Measurements from ENCODE around the gene EHBP1L1. TPM values are rescaled to one million over a fixed set of nuclear protein-coding genes. Genes with fewer than 3 reads are reported as not detected.

EHBP1L1 gene
- total RNA-seq, 1 experiment from 2014 or later = 8.7 TPM

DNA sequence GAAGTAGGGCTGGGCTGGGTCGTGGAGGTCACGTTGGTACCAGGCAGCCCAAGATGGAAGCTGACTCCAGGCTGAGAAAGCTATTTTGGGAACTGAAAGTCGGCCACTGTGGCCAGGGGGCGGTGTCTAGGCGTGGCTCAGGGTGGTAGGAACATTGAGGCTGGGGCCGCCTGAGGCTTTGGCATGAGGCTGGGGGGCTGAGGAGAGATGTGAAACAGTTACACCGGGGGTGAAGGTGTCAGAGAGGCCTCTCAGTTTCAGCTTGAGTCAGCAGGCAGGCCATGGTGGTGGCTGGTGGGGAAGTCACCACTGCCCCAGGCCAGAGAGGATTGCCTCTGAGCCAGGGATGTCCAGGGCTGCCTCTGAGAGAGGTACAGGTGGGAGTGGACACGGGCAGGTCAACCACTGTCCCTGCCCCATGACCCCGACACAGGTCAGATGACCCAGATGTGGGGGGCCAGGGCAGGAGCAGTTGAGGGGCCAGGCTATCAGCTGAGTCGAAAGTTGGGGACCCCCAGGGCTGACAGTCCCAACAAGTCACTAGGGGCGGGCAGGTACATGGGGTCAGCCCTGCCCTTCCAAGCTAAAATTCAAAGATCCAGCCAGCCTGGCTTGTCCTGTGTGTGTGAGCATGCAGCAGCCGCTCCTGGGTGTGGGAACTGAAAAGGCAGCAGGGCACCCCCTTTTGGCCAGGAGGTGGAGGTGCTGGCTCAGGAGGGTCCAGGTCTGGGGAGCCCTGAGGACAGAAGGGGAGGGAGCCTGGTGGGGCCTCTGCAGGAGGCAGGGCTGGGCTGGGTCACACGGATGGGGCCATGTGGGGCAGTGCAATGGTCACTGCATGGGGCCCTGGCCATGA lies 12.6 kb downstream of the EHBP1L1 start:
- DNase-seq (ENCODE audit: low spot score) = peak; percentile 51
- in situ Hi-C loops (cut with HindIII; ENCODE audit: low sequenced_read_pairs) = no loop called here

DNA sequence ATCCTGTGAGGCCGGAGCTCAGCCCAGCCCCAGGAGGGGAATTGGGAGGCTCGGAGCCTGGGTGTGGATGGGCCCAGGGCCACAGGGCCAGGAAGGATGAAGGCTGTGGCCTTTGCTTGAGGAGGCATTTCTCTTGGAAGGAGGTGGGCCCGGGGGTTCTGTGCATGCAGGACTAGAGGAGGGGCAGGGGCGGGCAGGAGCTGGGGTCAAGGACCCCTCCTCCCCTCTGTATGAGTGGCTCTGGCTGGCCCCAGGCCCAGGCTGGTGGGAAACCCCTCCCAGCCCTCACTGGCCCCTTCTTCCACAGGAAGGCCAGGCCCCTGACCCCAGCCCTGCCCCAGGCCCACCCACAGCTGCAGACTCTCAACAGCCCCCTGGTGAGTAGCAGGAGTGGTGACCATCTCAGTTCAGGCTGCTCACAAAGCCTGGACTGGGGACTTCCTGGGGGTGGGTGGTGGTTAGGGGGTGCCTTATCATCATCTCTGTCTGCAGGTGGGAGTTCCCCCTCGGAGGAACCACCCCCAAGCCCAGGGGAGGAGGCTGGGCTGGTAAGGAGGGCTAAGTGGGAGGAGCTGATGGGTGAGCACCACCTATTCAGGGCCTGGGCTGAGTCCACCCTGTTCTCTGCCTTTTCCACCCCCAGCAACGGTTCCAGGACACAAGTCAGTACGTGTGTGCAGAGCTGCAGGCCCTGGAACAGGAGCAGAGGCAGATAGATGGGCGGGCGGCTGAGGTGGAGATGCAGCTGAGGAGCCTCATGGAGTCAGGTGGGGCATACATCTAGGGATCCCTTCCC lies 13.8 kb downstream of the EHBP1L1 start:
- no peak for DNase-seq (ENCODE audit: low spot score)
- in situ Hi-C loops (cut with HindIII; ENCODE audit: low sequenced_read_pairs) = no loop called here

DNA sequence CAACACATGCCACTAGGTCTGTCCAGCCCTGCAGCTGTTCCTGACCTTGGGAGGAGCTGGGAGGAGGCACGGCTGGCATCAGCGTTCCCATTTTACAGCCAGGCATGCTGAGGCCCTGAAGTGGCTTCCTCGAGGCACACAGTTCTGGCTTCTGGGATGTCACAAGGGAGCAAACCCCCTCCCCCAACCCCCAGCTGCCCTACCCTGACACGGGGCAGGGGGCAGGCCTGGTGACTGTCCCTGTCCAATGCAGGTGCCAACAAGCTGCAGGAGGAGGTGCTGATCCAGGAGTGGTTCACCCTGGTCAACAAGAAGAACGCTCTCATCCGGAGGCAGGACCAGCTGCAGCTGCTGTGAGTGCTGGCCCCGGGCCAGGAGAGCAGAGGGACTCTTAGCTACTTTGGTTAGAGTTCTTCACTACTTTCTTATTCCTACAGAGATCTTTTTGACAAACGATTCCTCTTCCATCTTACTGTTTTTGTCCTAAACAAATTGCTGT lies 14.4 kb downstream of the EHBP1L1 start:
- in situ Hi-C loops (cut with HindIII; ENCODE audit: low sequenced_read_pairs) = no loop called here
- no peak for DNase-seq (ENCODE audit: low spot score)

DNA sequence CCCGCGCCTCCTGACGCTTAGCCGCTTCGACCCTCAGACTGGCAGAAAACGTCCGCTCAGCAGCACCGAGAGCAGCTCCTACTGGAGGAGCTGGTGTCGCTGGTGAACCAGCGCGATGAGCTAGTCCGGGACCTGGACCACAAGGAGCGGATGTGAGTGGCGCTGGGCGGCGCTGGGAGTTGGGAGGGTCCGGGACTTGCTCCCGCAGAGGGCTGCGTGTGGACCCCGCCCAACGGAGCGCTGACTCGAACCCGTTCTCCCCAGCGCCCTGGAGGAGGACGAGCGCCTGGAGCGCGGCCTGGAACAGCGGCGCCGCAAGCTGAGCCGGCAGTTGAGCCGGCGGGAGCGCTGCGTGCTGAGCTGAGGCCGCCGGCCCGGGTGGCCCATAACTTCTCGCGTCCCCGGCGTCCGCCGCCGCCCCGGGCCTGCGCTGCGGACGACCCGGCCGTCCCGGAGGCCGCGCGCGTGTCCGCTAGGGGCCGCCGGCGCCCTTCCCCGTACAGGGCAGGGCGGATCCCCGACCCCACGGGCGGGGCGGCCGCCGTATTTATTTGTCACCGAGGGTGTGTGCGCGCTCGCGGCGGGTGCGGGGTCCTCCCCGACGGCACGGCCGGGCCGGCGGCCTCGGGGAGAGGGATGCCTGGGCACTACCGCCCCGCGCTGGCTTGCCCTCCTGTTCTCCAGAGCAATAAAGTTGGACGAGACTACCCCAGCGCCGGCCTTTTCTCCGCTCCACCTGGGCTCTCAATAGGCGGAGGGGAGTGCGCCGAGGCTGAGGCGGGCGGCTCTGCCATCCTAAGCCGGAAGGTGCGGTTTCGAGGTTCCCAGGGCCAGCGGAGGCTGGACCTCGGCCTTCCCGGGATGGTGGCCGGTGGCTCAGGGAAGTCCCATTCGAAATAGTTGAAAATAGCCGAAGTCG lies 16.3 kb downstream of the EHBP1L1 start:
- DNase-seq (ENCODE audit: low spot score) = no peak
- in situ Hi-C loops (cut with HindIII; ENCODE audit: low sequenced_read_pairs) = no loop called here

DNA sequence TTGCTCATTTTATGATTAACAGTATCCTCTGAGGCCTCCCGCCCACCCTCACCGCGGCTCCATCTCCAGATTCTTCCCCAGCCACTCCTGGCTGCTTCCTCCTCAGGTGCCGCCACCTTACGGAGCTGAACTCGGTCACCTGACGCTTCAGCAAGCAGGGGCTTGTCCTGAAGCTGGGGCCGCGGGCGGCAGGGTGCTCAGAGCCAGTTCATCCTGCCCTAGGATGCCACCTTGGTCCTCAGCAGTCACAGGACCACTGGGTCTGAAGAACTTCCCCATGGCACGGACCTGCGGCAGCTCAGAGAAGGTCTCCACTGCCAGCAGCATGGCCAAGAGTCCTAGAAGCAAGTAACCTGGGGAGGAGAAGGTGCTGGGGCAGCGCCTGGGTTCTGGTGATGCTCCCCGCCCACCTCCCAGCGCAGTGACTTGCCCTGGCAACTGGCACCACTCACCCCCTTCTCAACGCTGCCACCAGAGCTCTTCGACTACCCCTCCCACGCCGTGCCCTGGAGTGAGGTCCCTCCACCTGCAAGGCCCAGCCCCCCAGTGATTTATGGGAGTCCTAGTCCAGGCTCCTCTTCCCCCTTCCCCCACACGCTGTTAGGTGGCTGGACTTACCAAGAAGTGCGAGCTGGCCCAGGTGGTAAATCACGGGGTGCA lies 17.1 kb downstream of the EHBP1L1 start:
- in situ Hi-C loops (cut with HindIII; ENCODE audit: low sequenced_read_pairs) = no loop called here
- DNase-seq (ENCODE audit: low spot score) = no peak

DNA sequence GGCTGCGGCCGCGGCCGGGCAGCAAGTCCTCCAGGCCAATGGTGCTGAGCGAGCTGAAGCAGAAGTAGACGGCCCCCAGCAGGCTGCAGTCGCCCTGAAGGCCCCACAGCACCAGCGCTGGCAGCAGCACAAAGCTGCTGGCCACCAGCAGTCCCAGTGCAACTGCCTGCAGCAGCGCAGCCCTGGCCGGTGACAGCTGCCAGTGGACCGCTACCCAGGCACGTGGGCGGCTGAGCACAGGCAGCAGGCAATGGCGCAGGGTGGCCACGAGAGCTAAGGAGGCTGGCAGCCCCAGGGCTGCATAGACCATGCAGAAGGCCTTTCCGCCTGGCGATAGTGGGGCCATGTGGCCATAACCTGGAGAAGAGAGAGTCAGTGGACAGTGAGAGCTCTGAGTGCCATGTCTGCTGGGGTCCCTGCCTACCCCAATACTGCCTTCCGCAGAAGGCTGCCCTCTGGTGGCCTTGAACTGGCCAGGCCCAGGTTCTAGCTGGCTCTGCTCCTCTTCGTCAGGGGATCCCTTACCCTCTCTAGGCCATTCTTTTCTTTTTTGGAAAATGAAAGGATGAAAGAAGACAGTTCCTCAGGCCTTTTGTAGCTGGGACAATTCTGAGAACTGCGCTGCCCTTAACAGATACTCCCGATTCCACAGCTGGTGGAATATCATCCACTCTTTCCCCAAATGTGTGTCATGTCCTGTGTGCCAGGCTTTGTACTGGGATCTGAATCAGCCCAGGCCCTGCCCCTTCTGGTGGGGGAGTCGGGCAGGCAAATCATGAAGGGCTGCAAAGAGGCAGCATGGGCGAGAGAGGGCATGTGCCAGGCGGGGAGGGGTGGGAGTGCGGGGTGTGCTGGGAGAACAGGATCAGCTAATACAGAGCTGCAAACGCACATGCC lies 17.9 kb downstream of the EHBP1L1 start:
- peak; percentile 58 for DNase-seq (ENCODE audit: low spot score)
- in situ Hi-C loops (cut with HindIII; ENCODE audit: low sequenced_read_pairs) = no loop called here

DNA sequence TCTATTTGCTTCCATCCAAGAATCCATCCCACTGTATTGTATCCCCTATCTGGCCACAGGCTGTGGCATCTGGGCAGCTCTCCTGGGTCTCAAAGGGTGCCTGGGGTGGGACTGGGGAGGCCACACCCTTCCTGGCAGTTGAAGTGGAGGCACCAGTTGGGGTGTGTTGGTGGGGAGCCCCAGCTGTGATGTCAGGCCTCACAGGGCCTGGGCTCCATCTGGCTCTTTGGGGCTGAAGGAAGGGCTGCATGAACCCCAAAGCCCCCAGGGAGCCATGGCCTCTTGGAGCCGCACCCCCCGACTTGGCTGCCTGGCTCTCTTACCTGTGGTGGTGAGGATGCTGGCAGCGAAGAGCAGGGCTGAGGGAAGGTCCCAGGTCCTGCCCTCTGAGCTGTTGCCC lies 19.3 kb downstream of the EHBP1L1 start:
- in situ Hi-C loops (cut with HindIII; ENCODE audit: low sequenced_read_pairs) = no loop called here
- no peak for DNase-seq (ENCODE audit: low spot score)

DNA sequence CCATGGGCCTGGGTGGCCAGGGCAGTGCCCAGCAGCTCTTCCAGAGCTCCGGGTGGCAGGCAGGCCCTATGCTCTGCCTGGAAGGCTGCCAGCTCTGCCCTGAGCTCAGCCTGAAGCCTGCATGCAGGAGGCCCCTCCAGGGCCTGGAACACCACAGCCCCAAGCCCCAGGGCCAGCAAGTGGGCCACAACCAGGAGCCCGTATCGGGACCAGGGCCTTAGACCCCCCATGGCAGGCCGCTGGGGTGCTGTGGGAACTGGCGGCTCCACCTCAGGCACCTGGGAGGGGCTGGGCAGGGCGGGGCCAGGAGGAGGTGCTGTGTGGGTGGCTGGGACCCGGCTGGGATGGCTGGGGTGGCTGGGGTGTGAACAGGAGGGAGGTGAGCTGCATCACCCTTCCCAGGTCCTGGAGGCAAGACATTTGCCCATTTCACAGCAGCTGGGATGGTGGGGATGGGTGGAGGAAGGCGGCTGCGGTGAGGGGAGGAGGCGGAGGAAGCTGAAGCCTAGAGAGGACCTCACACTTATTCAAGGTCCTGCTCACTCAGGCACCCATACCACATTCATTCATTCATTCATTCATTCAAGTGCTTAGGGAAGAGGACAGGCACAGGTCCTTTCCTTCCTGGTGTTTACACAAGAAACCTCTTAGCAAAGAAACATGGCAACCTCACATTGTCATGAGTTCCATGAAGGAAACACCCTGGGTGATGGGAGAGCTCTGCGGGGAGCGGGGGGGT lies 19.9 kb downstream of the EHBP1L1 start, which contains the start of gene KCNK7:
Gene KCNK7, minus strand, starts transcription at position 258 of the 739 bp plus-strand sequence. Its CDS starts 28 bp downstream, at position 230.
- no peak for DNase-seq (ENCODE audit: low spot score)
- in situ Hi-C loops (cut with HindIII; ENCODE audit: low sequenced_read_pairs) = no loop called here

DNA sequence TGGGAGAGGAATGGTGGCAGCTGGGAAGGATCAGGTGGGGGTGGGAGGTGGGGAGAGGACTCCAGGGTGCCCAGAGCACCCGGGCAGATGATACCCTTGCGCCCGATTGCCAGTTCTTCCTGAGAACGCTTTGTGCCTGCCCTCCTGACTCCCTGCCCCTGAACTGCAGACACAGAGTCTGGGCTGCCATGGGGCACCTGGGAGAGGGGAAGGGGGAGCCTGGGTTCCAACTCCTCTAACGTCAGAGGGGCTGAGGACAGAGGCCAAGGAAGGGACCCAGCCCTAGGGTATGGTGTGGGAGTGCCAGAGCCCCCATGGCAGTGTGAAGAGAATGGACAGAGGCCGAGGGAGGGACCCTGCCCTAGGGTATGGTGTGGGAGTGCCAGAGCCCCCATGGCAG lies 20.7 kb downstream of the EHBP1L1 start:
- no peak for DNase-seq (ENCODE audit: low spot score)
- in situ Hi-C loops (cut with HindIII; ENCODE audit: low sequenced_read_pairs) = no loop called here

DNA sequence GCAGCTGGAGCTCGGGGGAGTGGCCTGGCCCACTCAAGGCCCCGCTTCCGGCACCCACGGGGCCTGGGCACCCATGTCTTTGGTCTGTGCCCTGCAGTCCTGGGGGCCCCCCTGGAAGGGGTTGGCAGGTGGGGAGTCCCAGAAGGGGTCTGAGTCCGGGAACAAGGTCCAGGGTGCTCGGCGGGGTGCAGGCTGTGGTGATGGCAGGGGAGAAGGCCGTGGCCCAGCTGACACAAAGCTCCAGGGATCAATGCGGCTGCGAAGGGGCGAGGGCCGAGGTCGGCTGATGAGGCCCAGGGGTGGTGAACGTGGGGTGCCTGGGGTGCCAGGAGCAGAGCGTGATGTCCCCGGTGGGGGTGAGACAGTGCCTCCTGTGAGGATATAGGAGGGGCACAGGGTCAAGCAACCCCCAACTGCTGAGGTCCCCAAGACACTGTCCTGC lies 22.4 kb downstream of the EHBP1L1 start:
- in situ Hi-C loops (cut with HindIII; ENCODE audit: low sequenced_read_pairs) = no loop called here
- no peak for DNase-seq (ENCODE audit: low spot score)

DNA sequence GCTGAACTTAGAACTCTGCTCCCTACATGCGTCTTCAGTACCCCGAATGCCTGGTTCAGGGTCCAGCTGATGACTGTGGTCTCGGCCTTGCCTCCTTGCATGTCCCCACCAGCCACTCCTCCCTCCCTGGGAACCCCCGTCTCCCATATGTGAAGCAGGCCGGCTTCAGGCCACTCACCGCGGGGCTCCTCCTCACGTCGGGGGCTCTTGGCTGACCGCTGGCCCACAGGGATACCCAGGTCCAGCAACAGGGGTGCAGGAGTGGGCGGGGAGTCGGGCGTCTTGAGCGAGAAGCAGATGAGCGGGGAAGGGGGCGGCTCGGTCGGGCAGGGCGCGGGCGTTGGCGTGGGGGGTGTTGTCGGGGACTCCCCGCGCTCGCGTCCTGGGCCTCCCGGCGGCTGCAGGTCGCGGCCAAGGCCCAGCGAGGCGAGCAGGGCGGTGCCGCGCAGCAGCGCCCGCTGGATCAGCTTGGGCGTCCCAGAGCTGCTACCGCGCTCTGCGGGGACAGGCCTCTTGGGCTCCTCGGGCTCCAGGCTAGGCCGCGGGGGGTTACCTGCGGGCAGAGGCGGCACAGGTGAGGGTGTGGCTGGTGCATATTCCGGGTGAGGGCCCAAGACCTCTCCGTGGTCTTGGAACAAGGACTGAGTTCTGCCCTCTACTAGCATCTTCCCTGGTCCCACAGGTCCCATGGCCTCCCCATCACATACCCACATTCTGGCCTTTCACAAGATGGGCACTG lies 23.5 kb downstream of the EHBP1L1 start:
- in situ Hi-C loops (cut with HindIII; ENCODE audit: low sequenced_read_pairs) = no loop called here
- no peak for DNase-seq (ENCODE audit: low spot score)

DNA sequence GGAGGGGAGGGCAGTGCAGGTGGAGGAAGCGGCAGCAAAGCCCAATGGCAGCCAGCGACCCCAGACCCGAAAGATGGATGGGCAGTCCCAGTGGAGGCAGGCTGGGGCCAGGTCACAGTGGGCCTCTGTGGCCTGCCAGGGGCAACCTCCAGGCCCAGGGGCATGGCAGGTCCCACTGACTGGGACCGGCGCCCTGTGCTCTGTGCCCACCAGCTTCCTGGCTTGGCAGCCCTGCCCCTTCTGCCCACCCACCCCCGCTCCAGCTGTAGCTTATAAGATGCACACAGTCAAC lies 24.0 kb downstream of the EHBP1L1 start:
- in situ Hi-C loops (cut with HindIII; ENCODE audit: low sequenced_read_pairs) = no loop called here
- DNase-seq (ENCODE audit: low spot score) = no peak

DNA sequence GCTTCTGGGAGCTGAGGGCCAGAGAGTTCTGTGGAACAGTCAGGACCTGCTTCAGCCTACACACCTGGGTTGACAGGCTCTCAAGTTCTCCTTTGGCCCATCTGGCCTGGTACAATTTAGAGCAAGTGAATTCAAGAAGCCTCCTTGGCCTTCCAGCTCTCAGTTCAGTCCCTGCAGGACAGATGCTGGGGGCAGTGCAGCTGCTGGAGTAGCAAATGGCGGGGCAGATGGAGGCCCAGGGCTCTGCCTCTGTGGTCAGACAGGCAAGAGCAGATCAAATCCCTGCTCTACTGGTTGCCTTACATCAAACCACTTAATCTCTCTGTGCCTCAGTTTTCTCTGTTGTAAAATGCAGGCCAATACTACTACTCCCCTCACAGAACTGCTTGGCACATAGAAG lies 28.4 kb downstream of the EHBP1L1 start:
- no peak for DNase-seq (ENCODE audit: low spot score)
- in situ Hi-C loops (cut with HindIII; ENCODE audit: low sequenced_read_pairs) = no loop called here

DNA sequence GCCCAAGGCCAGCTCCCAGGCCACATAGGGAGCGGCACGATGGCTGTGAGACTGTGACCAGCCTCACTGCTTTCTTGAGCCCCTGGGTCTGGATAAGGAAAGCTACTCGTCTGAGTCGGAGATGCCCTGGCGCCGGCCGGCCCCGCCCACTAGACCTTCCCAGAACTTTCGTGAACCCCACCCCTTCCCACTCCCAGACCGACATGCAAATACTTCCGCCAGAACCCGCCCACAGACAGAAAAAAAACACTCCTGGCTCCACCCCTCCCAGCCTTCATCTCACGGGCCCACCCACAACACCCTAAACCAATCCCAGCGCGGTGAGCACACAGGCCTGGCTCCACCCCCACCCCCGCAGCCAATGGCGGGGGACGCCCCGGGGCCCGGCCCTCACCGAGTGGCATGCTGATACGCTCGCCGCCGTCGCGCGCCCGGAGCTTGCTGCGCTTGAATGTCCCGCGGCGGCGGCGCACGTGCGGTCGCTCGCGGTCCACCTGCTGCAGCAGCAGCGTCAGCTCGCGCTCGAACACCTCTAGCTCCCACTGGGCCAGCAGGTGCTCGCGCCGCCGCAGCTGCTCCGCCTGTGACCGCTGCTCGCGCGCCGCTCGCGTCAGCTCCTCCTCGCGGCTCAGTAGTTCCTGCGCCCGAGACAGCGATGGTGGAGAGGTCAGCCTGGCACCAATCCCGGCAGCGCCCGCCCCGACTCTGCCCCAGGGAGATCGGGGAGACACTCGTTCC lies 31.2 kb downstream of the EHBP1L1 start:
- peak; percentile 97 for DNase-seq (ENCODE audit: low spot score)
- in situ Hi-C loops (cut with HindIII; ENCODE audit: low sequenced_read_pairs) = no loop called here

DNA sequence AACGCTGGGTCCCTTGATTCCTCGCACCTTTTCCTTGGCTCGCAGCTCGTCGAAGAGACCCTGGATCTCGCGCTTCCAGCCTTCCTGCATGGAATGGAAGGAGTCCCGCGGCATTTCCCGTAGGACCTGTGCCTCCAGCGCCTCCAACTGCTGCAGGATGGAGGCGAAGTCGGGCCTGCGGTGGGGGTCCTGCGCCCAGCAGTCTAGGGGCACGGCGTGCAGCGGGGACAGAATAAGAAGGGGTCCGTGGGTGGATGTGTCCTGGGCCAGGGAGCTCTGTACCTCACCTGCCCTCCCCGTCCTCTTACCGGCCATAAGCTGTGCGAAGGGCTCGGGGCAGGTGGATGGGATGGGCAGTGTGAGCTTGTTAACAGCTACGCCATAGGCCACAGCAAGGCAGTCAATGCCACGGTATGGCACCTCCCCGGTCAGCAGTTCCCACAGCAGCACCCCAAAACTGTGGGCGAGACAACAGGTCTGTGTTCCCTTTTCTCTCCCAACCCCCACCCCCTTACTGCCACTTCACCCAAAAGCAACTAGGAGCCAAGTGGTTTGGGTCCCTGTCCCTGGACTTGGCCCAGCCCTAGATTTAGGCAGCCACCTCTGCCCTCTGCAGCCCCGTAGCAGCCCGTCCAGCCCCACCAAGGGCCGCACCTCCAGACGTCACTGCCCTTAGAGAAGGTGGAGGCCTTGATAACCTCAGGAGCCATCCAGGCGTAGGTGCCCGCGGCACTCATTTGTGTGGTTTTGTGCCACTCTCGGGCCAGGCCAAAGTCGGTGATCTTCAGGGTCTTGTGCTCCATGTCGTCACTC lies 32.0 kb downstream of the EHBP1L1 start:
- in situ Hi-C loops (cut with HindIII; ENCODE audit: low sequenced_read_pairs) = no loop called here
- no peak for DNase-seq (ENCODE audit: low spot score)
